HG03469 (cell line): ENCODE data around the gene HID1.

ENCODE experiments used
- ATAC-seq: cut with Tn5 transposase; IDR thresholded peaks from one replicate; pipeline ENCODE4 v1.9.1; 2021; ENCODE audit warnings: mild to moderate bottlenecking, moderate library complexity, moderate number of reproducible peaks; ENCODE audit not compliant: unreplicated experiment

HID1 gene

DNA sequence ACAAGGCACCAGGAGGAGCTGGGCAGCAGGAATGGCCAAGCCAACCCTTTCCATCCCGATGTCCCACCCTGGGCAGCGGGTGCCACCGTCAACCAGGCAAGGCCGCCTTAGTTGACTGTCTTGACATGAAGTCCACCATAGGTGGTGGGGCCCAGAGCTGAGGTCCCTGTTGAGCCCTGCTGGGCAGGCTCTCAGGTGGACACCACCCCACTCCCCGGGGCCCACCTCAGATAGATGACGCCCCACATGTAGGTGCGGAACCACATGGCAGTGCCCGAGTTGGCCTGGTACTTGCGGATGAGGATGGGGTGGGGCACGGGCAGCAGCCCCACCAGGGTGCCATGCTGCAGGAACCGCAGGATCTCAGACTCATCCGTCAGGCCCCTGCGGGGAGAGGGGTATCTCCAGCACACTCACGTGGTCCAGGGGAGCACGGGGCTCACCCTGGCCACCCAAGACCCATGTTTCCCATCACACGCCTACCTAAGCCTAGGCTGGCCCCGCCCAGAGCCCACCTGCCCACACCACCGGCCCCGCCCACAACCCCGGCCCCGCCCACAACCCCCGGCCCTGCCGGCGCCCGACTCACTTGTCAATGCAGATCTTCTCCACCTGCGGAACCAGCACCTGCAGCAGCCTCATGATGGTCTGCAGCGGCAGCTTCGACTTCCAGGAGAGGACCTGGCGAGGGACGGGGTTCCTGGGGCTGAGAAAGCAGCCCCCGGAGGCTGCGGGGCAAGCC, 20.7 kb downstream of the HID1 start:
- no peak for ATAC-seq

DNA sequence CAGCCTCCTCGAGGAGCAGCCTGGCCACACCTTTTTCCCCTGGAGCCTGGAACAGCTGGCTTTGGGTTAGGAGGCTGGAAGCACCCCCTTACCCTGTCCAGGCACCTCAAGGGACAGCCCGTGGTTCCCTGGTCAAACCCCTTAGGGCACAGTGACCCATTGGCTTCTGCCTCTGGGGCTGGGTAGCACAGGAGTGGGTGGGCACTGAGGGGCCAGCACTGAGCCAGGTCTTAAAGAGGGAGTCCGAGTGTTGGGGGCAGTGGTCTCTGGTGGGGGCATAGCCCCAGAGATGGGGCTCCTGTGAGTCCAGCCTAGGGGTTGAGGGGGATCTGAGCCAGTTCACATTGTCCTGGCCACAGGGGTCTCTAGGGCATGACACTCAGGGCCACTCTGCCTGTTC, 21.5 kb downstream of the HID1 start:
- ATAC-seq, result no peak

DNA sequence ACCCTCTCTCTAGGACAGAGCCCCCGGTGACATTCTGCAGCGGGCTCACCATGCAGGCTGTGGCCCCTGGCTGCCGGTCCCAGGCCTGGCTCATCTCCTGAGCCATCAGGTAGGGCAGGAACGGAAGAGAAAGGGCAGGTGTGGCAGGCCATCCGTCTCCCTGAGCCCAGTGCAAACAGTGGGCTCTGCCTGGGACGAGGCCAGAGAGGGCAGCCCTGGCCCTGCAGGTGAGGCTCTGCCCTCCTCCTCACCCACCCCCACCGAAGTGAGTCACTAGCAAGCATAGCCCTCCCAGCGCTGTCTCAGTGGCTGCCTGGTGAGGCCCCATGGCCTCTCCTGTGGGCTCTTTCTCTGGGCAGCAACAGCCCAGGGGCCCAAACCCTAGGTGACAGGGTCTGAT, 22.4 kb downstream of the HID1 start:
- ATAC-seq, result no peak

DNA sequence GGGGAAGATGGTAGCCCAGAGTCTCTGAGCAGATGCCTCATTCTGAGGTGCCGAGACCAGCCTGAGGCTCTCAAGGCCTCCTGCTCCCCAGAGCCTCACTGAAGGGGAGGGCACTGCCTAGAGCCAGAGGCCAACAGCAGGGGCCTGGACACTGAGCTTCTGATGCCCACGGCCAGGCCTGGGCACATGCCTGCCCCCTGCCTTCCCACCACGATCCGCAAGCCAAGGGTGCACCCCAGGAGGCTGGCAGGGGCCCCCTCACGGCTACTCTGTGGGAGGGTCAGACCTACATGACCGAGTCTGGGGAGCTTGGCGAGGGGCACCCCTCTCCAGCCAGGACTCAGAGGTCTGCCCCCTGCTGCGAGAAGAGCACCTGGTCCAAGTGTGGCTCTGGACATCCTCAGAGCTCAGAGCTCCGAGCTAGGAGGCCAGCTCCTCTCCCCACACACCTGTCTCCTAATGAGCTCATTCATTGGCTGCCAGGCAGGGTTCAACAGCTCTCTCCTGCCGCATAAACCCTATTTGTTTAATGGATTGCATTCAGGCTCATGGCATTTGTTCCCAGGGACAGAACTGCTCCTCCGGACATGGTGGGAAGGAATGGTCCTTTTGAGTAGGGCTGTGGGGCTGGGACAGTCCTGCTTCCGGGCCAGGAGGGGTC, 23.0 kb downstream of the HID1 start:
- no peak for ATAC-seq

DNA sequence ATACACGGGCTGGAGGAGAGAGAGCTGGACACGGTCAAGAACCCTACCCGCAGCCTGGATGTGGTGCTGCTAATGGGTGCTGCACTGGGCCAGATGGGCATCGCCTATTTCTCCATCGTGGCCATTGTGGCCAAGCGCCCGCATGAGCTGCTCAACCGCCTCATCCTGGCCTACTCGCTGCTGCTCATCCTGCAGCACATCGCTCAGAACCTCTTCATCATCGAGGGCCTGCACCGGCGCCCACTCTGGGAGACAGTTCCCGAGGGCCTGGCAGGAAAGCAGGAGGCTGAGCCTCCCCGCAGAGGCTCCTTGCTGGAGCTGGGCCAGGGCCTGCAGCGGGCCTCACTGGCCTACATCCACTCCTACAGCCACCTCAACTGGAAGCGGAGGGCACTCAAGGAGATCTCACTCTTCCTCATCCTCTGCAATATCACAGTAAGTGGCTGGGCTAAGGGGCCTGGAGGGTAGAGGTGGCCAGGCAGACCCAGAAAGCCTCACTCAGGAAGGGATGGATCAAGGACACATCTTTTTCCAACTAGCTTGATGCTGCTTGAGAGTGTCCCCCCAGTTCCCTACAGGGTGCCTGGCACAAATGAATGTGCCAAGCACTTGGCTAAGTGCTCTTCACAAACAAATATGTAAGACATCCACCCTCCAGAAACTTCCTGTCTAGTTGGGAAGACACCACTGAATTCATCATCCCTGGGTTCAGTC, 25.4 kb downstream of the HID1 start:
- ATAC-seq, result no peak

DNA sequence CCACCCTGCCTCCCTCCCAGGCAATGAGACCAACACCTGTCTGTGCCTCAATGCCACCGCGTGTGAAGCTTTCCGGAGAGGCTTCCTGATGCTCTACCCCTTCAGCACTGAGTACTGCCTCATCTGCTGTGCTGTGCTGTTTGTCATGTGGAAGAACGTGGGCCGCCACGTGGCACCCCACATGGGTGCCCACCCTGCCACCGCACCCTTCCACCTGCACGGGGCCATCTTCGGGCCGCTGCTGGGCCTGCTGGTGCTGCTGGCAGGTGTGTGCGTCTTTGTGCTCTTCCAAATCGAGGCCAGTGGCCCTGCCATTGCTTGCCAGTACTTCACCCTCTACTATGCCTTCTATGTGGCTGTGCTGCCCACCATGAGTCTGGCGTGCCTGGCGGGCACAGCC, 25.9 kb downstream of the HID1 start:
- no peak for ATAC-seq

DNA sequence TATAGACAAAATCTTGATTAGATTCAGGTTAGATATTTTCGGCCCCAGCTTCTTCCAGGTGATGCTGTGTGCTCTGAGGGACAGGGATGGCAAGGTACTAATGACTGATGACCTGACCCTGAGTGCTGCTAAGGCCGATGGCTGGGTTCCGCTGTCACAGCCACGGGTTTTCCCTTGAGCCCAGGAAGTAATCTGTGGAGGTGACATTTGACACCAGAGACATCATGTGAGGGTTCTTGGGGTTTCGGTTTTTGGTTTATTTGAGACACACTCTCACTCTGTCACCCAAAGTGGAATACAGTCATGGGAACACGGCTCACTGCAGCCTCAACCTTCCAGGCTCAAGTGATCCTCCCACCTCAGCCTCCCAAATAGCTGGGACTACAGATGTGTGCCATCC, 27.0 kb downstream of the HID1 start:
- ATAC-seq, result no peak

DNA sequence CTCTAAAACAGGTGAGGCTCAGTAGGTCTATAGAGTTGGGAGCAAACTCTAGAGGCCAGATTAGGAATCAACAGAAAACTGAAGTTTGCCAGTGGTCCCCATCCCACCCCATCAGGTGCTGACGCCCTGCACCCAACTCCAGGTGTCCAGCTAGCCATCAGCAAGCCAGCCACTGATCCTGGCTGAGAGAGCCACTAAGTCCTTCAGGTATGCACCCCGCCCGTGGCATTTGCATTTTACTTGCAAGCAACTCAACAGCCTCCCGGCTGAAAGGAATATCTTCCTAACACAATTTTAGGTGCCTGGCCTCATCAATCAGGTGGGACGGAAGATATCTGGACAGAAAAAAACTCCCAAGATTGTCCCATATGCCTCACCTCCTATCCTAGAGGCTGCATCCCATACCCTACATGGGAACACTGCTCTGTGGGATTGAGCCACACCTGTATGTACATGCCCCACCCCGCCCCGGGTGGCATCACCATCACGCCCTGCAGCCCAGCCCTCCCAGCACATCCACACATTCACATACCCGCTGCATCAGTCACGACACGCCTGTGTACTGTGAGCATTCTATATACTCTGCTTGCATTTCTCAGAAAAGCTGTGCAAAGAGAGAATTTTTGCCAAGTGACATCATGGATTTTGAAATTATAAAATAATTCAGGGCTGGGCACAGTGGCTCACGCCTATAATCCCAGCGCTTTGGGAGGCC, 28.6 kb downstream of the HID1 start:
- no peak for ATAC-seq

DNA sequence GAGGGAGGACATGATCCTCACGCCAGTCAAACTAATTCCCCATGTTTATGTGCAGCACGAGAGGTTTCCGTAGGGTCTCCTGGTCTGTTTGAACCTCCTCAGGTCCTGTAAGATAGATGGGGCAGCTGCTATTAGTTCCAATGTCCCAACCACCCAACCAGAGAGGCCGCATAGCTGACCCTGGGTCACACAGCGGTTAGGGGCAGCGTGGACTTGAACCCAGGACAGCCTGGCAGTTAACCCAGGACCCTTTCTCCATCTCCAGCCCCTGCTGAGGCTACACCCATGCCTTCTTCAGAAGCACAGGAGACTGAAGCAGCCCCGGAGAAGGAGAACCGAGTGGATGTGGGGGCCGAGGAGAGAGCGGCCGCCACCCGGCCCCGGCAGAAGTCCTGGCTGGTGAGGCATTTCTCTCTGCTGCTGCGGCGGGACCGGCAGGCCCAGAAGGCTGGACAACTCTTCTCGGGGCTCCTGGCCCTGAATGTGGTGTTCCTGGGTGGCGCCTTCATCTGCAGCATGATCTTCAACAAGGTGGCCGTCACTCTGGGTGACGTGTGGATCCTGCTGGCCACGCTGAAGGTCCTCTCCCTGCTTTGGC, 31.3 kb downstream of the HID1 start:
- ATAC-seq, result no peak

DNA sequence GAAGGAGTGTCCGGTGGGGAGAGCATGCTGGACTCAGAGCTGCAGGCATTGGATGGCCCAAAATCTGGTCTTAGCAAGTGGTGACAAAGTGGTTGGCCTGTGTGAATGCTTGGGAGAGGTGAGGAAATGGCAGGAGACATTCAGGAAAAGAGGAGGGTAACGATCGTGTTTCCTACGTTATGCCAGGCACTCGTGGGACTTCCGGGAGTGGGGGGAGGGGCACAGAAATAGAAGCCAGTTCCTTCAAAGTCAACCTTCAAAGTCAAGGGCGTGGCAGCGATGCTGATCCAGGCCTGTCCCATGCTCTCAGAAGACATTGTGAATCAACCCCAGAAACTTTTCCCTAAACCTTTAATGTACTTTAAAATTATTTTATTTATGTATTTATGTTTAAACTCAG, 33.0 kb downstream of the HID1 start:
- ATAC-seq, result no peak

DNA sequence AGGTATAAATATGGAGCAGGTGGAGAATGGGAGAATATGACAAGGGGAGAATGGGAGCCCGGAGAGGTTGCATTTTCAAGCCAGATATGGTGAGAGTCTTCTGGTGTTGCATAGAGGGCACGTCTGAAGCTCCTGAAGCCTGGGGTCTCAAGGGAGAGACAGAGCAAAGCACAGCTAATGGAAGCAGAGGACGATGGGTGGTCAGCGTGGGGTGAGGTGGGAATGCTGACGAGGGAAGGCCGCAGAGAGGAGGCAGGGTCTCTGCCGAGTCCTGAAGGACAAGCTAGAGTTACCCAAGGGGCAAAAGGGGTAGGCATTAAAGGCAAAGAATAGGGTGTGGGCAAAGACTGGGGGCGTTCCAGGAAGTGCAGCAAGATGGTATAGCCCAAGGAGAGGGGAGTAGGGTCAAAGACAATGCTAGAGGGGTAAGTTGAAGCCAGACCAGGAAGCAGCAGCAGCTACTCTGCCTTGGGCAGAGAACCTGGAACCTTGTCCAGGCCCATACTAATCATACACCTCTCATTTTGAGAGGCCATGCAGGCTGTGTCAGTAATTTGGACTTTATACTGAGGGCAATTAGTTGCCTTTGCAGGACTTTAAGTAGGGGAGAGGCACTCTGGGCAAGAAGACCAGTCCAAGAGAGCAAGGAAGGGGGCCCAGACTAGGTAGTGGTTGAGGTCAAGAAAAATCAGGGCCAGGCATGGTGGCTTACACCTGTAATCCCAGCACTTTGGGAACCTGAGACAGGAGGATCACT, 34.2 kb downstream of the HID1 start:
- ATAC-seq, result no peak

DNA sequence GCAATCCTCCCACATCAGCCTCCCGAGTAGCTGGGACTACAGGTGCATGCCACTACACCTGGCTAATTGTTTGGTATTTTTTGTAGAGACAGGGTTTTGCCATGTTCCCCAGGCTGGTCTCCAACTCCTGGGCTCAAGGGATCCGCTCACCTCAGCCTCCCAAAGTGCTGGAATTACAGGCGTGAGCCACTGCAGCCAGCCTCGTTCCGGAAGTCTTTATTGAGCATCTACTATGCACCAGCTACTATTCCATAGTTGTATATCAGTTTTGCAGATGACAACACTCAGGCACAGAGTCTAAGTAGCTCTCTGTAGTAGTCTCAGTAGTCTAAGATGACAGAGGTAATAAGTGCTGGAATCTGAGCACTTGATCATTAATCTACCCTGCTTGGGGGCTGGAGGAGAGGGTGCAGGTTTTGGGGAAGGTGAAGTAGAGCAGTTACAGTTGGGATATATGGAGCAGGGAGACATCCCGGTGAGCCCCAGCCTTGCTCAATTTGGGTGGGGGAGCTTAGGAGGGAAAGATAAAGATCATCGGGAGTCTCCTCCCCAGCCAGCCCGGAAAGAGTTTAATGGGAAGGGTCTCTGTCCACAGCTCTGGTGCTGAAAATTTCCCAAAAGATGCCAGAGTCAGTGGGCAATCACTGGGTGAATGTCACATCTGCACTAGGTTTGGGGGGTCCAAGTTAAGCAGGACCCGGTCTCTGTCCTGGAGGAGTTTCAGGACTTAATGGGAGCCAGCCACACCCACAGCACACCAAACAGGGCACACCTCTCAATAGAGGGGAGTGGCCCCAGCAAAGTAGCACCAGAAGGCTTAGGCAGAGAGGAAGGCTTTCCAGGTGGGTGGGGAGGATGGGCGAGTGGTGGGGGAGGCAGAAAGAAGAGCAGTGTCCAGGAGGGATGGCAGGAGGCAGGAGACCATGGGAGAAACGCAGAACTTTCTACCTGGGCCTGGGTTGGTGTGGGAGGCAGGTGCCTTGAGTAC, 35.2 kb downstream of the HID1 start:
- no peak for ATAC-seq

DNA sequence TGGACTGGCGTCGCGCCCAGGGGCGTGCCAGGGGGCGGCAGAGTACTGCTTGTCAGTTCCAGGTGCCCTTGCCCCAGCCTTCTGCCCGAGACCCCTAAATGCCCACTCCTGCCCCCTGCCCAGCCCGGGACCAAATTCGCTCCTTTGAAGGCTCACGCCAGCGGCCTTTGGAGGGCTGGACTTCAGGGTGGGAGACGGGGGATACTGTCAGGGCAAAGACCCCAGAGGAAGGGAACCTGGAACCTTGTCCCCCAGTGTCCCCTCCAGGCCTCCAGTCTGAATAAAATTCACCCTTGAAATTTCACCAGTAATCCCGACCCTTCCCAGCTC, 36.1 kb downstream of the HID1 start:
- ATAC-seq, result no peak

DNA sequence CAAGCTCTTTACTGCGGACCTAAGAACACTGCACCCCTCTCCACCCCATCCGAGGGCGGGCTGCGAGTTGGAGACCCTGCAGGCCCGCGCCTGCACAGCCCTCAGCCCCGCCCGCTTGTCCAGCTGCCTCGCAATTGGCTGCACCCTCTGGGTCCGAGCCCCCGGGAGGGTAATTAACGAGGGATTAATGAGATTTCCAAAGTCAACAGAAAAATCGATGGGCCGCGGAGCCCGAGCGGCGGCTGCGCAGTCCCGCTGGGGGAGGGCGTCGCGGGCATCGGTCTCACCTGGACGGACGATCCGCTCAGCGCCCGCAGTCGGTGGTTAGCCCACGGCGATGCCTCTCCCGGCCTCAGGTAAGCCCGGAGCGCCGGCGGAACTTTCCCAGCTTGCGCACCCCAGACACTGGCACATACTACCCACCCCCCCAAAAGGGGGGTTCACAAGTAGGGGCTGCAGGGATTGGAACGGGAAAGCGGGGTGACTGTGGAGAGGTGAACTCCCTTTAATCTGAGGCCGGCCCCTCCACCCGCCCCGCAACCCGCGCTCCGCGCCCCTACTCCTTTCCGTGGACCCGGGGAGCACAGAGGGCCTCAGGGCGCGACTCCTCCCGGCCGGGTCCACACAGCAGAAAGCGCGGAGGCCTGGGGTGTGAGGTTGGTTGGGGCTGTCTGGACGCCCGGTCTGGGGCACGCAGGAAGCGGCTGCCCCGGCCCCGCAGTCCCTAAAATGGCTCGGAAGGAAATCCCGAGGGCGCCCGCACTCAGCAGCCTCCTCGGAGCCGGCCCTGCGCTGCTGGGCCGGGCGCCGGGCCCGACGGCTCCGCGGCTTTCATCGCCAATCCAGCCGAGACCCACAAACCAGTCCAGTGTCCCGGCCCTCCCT, 36.7 kb downstream of the HID1 start, which contains the start of gene OTOP3:
OTOP3 (plus strand) TSS at position 314 of the 885 bp plus-strand sequence; CDS start at position 338, 24 bp downstream.
- no peak for ATAC-seq

DNA sequence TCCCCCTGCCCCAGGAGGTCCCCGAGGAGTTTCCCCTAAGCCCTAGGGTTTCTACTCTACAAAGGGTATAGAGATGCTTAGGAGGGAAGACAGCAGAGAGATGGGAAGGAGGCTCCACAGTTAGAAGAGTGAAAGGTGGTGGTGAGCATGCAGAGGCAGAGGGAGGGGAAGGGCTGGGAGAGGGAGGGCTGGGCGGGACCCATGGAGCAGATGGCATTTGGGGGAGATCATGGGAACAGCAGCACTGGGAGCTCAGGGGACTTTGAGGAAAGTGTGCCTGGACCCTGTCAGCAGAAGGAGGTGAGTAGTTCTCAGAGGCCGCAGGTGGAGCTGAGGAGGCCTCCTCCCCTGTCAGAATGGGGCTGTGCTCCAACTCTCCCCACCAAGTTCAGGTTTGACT, 37.5 kb downstream of the HID1 start:
- ATAC-seq, result no peak

DNA sequence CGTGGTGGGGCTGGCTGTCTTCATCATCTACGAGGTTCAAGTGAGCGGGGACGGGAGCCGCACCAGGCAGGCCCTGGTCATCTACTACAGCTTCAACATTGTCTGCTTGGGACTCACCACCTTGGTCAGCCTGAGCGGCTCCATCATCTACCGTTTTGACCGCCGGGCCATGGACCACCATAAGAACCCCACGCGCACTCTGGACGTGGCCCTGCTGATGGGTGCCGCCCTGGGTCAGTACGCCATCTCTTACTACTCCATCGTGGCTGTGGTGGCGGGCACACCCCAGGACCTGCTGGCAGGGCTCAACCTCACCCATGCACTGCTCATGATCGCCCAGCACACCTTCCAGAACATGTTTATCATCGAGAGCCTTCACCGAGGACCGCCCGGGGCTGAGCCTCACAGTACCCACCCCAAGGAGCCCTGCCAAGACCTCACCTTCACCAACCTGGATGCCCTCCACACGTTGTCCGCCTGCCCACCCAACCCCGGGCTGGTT, 42.0 kb downstream of the HID1 start:
- ATAC-seq, result no peak

DNA sequence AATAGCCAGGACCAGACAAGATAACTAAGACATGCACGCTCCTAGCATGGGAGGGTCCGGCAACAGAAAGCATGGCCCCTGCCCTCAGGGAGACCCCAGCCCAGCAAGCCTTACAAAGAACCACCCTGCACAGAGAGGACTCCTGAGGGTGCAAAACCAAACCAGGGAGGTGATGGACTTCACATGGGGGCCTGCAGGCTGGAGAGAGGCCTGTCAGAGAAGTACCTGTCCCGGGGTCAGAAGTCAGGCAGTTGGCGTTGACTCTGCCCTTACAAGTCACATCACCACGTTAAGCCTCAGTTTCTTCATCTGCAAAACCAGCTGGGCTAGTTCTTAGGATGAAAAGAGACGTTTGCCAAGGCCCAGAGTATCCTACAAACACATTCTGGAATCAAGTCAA, 43.8 kb downstream of the HID1 start:
- no peak for ATAC-seq

DNA sequence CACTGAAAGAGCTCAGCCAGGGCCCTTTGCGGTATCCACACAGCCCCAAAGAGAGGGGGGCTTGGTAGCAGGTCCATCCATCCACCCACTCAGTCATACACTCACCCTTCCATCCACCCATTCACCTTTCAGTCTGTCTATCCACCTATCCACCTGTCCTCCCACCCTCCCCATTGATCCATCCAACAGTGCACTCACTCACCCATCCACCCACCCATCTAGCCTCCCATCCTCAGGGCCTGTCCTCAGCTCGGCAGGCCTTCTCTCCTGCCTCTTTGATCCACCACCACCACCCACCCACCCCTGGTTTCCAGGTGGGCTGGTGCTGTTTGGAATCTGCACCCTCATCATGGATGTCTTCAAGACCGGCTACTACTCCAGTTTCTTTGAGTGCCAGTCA, 47.3 kb downstream of the HID1 start:
- ATAC-seq, result no peak
